GM19467 (cell line): ENCODE results near the gene TCF4.

Source experiments
- ATAC-seq: cut with Tn5 transposase; IDR thresholded peaks from one replicate; pipeline ENCODE4 v1.9.1; 2021; ENCODE audit warnings: mild to moderate bottlenecking, moderate library complexity; ENCODE audit not compliant: unreplicated experiment

TCF4 gene

GRCh38 chr18:55247032-55247431 lies 341.0 kb downstream of the TCF4 start:
- no peak for ATAC-seq

GRCh38 chr18:55246278-55246677 lies 341.7 kb downstream of the TCF4 start:
- no peak for ATAC-seq

GRCh38 chr18:55245211-55245614 lies 342.8 kb downstream of the TCF4 start:
- ATAC-seq: no peak

DNA sequence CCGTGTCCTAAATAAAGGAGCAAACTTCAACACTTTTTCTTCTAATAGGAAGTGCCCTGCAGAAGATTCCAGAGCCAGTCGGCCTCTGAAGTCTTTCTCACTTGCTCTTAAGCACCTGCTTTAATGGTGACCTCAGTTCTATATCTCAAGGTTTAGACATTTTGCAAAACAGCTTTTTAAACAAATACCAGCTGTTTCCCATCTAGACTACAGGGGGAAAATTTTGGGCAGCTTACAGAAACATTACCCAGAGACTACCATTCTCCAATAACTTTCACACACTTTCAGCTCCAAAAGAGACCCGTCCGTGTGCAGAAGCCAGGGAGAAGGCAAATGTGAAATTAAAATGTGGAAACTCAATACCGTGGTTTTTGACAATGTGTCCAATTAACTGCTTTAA lies 343.4 kb downstream of the TCF4 start:
- ATAC-seq: no peak

DNA sequence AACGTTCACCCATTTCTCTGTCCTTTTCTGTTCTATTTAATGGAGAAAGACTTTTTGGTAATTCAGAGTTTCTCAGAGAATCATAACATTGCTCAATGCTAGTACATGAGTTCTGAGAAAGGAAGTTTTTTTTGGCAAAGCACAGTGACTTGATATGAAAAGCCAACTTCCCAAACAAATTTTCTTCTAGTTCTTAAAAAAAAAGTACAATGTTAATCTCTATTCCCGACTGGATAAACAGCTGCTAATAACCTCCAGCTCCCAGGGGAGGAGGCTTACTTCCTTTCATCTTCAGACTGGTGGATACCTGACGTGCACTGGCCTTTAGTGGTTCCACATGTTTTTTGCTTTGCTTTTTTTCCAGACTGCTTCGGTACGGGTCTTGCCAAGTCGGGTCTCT lies 344.1 kb downstream of the TCF4 start:
- ATAC-seq: no peak

GRCh38 chr18:55243255-55243654 lies 344.7 kb downstream of the TCF4 start:
- ATAC-seq: no peak

DNA sequence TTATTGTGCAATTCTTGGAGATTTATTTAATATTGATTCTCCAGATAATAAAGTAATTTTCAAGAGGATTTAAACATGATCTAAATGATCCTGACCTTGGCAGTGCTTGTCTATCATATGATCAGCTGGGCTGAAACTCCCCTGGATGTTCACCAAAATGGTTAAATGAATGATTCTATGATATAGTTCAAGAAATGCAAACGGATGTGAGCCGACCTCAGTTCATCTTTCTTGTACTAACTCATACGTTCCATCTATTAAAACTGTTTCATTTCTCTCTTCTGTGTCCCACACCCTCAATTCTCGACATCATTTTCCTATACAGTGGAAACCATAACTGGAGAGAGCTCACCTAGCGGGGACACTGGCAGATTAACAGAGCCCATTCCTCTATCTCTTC lies 347.0 kb downstream of the TCF4 start:
- ATAC-seq: peak; percentile 40

GRCh38 chr18:55239740-55240139 lies 348.3 kb downstream of the TCF4 start:
- ATAC-seq: no peak

- ATAC-seq: no peak
These were observed 350.3 kb downstream of the TCF4 start for GRCh38 chr18:55237660-55238059.

- ATAC-seq: peak; percentile 42
These were observed 351.7 kb downstream of the TCF4 start for GRCh38 chr18:55236150-55236931.

DNA sequence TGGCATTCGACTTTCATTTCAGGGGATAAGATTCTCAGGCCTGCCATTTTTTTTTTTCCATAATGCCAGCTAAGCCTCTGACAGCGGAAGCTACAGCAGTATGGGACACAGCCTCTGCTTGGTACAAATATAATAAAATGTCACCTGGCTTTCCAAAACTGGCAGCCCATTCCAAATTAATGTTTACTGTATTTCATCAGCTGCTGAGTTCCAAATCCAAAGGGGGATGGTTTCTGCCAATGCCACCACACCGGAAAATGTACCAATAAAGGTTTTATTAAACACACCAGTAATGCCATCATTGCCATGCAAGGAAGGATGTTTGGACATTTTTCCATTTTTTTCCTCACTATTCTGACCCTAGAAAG lies 352.9 kb downstream of the TCF4 start:
- ATAC-seq: no peak

DNA sequence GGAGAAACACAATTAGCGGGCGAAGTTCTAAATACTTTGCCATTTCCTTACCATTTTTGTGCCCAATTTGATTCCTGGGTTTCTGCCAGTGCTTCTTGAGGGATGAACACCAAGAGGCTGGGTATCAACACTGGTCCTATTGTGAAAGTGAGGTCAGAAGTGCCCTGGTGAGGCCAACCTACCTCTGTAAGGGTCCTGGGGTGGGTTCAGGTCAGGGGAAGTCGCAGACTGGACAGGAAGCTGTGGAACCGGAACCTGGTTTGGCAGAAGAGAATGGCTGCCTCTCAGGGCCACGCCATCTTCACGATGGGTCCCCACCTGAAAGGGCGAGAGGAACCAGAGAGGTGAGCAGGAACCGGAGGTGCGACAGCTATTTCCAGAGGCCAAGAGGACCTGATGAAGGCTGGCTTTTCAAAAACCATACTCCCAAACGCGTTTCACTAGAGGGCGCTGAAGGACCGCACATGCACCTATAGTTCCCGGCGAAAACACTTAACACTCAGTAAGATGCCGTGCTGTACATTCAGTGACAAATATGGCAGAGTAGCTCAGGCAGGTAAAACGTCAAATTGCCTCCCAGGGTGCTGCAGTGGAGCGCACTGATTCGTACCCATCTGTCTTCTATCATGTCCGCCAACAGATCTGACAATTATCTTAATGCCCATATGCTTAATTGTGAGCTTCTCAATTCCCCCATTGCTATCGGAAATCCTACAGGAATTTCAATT lies 353.5 kb downstream of the TCF4 start:
- ATAC-seq: peak; percentile 80

- ATAC-seq: no peak
These were observed 354.1 kb downstream of the TCF4 start for GRCh38 chr18:55233857-55234256.

GRCh38 chr18:55232506-55232905 lies 355.5 kb downstream of the TCF4 start:
- ATAC-seq: no peak

DNA sequence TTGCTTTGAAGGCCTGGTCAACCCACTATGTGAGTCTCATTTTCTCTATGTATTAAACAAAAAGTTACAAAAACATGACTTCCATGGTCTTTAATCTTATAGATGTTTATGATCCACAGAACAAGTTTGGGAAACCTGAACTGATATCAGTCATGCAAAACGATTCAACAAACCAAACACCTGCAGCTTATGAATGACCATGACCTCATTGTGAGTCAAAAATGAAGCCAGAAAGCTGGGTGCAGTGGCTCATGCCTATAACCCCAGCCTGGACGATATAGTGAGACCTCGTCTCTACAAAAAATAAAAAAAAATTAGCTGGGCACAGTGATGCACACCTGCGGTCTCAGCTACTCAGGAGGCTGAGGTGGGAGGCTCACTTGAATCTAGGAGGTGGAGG lies 358.3 kb downstream of the TCF4 start:
- ATAC-seq: no peak

DNA sequence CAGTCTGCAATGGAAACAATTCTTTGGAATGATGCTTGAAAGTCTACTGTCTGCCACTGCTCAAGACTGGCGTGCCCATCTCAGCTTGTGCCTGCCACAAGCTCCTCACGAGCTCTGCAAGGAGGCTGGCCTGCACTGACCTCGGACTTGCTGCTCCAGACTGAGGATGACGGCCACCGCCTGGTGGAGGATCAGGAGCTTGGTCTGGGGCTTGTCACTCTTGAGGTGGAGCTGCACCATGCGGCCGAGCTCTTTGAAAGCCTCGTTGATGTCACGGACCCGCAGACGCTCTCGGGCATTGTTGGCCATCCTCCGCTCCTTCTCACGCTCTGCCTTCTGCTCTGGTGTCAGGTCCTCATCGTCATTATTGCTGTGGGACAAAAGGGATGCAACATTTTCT lies 359.3 kb downstream of the TCF4 start:
- ATAC-seq: no peak

DNA sequence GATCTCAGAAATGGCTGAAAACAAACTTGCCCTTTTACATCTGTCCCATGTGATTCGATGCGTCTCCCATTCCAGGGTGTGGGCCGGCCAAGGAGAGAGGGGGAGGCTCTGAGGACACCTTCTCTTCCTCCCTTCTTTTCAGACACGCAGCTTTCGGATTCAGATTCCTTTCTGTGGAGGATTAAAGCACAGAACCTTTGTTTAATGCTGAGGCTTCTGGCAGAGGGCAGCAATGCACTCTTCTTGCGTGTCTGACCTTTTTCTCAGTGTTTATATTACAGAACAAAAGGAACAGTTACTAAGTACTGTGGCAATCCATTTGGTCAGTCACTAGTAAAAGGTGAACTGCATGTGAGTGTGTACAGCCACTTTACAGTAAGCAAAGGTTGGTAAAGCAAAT lies 359.8 kb downstream of the TCF4 start:
- ATAC-seq: no peak

DNA sequence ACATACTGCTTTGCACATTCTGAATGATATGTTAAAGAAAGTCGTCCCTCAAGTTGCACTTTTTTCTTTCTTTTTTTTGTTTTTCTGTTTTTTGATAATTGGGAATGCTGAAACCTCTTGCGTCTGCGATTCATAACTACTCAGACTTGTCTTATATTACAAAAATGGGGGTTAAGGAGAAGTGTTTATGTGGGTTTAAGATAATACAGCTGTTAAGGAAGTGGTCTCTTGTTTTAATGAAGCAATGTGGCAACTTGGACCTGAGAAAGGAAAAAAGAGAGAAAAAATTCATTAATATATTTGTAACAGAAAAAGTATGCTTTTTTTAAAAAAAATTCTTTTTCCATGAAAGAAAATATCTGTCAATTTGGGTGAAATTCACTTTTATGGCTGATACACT lies 360.2 kb downstream of the TCF4 start:
- no peak for ATAC-seq

GRCh38 chr18:55226044-55226443 lies 361.9 kb downstream of the TCF4 start:
- ATAC-seq: no peak

GRCh38 chr18:55224086-55224625 lies 363.8 kb downstream of the TCF4 start:
- ATAC-seq: no peak

DNA sequence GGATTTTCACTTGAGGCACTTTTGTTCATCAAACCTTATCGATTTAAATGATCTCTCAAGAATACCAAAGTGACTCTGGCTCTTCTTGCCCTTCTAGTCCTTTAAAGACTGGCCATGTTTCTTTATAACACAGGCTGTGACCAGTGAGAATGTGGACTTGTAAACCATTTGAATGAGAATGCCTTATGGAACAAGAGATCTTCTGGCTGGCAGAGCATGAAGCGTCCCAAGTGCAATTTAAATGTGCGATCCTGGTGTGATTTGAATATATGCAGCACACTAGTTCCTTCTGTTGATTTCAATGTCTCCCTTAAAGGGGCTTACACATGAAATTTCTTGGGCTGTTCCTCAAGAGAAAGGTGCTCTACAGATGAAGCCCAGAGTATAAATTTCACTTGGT lies 366.4 kb downstream of the TCF4 start:
- no peak for ATAC-seq

- peak; percentile 82 for ATAC-seq
These were observed 367.5 kb downstream of the TCF4 start for GRCh38 chr18:55220523-55220922.
